Activated naive CD8-positive, alpha-beta T cell treated with anti-CD3 and anti-CD28 coated beads, Interleukin-2, amount 10 ng/mL, durations not matched to agents 7 days and 5 days (primary cell): Measurements from ENCODE around the gene VDR. TPM values are rescaled to one million over a fixed set of nuclear protein-coding genes. Genes with fewer than 3 reads are reported as not detected.

ENCODE experiments used
- ATAC-seq: fragments of 150-1000 bp; cut with Tn5 transposase; one replicate; pipeline ENCODE4 v1.10.0; 2021; ENCODE audit warnings: low read depth, moderate library complexity
- POLR2A ChIA-PET: fragments of 350-600 bp; sonication (Branson Sonifier 250); formaldehyde crosslinking; loops from one replicate; lab custom pipeline; 2021; ENCODE audit warnings: antibody characterized with exemption; lab: Charles Lee
- DNase-seq: peaks from one replicate; pipeline ENCODE4 v3.0.0; 2021
- H3K27ac Mint-ChIP-seq: one replicate; pipeline ENCODE4 v1.8.0; 2022; ENCODE audit warnings: mild to moderate bottlenecking, mixed read lengths
- H3K27me3 Mint-ChIP-seq: one replicate; pipeline ENCODE4 v1.8.0; 2022; ENCODE audit warnings: mild to moderate bottlenecking, moderate library complexity, mixed read lengths
- H3K36me3 Mint-ChIP-seq: one replicate; pipeline ENCODE4 v1.8.0; 2021; ENCODE audit warnings: mild to moderate bottlenecking, mixed read lengths
- H3K4me1 Mint-ChIP-seq: one replicate; pipeline ENCODE4 v1.8.0; 2021; ENCODE audit warnings: mixed read lengths
- H3K4me3 Mint-ChIP-seq: one replicate; pipeline ENCODE4 v1.8.0; 2022; ENCODE audit warnings: mild to moderate bottlenecking, moderate library complexity, mixed read lengths
- H3K9me3 Mint-ChIP-seq: one replicate; pipeline ENCODE4 v1.8.0; 2021; ENCODE audit warnings: mixed read lengths
- total RNA-seq, 2 experiments: library from RNA; stranded (reverse); gene quantifications; one replicate each; pipeline ENCODE4 v1.2.3, GENCODE V29; 2021

VDR gene
- total RNA-seq, 2 experiments from 2014 or later = 13.9 to 14.3 TPM

DNA sequence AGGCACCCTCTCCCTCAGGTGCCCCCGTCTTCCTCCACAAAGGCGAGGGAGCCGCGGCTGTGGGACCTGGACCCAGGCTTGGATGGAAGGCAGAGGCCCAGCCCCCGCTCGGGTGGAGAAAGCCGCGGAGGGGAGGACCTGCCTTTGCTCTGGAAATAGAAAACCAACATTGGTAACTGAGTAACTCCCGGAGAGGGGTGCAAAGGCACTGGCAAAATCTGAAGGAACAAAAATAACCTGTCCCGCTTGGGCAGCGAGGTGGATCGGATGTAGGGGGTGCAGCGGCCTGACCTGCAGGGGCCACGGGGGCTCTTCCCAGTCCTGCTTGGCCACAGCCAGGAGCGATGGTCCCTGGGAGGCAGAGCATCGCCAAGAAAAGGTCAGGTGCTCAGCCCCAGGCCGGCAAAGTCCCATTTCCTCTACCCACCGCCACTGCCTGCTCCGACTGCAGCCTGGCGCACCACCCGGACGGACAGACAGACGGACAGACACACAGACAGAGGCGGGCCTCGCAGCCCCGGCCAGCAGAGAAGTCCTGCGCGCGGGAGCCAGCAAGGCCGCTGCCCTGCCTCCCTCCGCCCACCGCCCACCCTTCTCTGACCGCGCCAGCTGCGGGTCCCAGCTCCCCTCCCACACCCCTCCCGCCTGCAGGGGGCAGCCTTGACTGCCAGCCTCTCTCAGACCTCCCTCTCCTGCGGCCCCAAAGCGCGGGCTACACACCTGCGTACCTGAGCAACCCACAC is 37.2 kb upstream of the VDR start:
- POLR2A ChIA-PET = no interaction called here
- H3K9me3 Mint-ChIP-seq = no peaks in the 10 kb centered on the region
- H3K4me3 Mint-ChIP-seq = no peak overlapping the region
- peaks cover 8% of the 10 kb centered on the region for H3K4me1 Mint-ChIP-seq
- H3K36me3 Mint-ChIP-seq = no peaks in the 10 kb centered on the region
- ATAC-seq (no peak), DNase-seq (no peak)
- peaks cover 22% of the 10 kb centered on the region for H3K27me3 Mint-ChIP-seq
- H3K27ac Mint-ChIP-seq = no peak overlapping the region

DNA sequence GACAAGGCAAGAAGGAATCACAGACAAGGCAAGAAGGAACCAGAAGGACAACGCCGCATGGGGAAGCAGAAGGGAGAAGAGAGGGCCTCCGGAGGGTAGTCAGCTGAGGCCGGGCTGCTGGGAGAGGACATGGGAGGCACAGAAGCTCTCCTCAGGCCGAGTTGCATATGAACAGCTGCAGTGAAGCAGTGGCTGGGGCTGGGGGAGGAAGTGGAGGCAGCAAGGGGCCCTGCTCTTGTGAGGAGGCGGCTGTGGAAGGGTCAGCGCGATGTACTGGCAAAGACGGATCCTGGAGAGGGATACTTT is 36.6 kb upstream of the VDR start:
- no peak for DNase-seq
- no peaks in the 10 kb centered on the region for H3K36me3 Mint-ChIP-seq
- peaks cover 19% of the 10 kb centered on the region for H3K27me3 Mint-ChIP-seq
- no peak for ATAC-seq
- H3K9me3 Mint-ChIP-seq = no peaks in the 10 kb centered on the region
- no peak overlapping the region for H3K27ac Mint-ChIP-seq
- peaks cover 5% of the 10 kb centered on the region for H3K4me1 Mint-ChIP-seq
- POLR2A ChIA-PET = no interaction called here
- no peak overlapping the region for H3K4me3 Mint-ChIP-seq

DNA sequence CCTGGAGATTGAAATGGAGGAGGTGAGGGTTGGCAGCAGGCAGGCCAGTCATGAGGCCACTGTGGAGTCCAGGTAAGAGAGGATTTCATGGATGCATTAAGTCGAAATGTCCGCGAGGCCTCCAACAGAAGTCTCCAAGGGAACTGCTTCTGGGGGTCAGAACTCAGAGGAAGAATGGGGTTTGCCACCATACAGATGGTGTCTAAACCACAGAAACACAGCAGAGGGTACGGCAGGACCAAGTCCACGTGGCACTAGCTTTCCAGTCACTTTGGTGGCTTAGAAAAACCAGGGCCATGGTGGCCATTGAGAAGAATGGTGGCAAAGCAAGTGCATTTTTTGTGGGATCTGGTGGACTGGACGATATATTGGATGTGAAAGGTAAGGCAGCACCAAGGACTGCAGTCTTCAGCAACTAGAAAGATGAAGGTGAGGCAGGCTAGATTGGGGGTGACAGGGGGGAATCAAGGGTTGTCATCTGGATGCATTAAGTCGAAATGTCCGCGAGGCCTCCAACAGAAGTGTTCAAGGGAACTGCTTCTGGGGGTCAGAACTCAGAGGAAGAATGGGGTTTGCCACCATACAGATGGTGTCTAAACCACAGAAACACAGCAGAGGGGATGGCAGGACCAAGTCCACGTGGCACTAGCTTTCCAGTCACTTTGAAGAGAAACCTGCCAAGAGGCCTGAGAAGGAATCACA is 36.1 kb upstream of the VDR start:
- POLR2A ChIA-PET = no interaction called here
- Mint-ChIP-seq H3K4me1 (peaks cover 5% of the 10 kb centered on the region), H3K4me3 (no peak overlapping the region)

DNA sequence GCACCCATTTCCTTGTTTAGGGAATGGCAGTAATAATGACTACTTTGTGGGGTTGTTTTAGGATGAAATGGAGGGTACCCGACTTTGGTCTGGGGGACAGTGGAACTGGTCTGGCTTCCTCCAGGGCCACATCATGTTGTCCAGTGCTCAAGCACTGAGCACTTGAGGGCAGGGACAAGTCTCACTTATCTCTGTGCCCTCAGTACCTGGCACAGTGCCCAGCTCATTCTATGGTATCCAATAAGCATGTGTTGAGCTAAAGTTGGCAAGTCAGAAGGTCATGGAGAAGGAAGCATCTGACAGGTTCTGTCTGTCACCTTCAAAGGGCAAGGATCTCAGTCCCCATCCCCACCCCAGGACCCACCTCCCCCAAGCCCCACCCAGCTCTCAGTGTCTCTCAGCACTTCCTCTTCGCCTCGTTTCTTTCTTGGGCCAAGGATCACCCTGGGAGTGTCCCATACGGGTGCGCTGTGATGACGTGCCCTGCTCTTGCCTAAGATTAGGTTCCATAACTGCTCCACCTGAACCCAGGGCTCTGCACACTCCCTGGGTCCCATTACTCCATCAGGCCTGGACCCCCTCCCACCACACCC is 34.3 kb upstream of the VDR start:
- H3K4me3 Mint-ChIP-seq = no peak overlapping the region
- no peaks in the 10 kb centered on the region for H3K36me3 Mint-ChIP-seq
- no peaks in the 10 kb centered on the region for H3K9me3 Mint-ChIP-seq
- peaks cover 5% of the 10 kb centered on the region for H3K4me1 Mint-ChIP-seq
- H3K27me3 Mint-ChIP-seq = peaks cover 29% of the 10 kb centered on the region
- no peak overlapping the region for H3K27ac Mint-ChIP-seq
- DNase-seq (no peak), ATAC-seq (no peak)
- POLR2A ChIA-PET = interaction anchor here (0.6 kb wide), 1 partner anchor 45 kb away, joined by 3 read pairs; no protein-coding TSS in a partner anchor

More for the DNA sequence above, 36.1 kb upstream of the VDR start:
- H3K27me3 Mint-ChIP-seq = peaks cover 19% of the 10 kb centered on the region
- no peak for ATAC-seq
- DNase-seq = no peak
- H3K36me3 Mint-ChIP-seq = no peaks in the 10 kb centered on the region
- H3K27ac Mint-ChIP-seq = no peak overlapping the region
- no peaks in the 10 kb centered on the region for H3K9me3 Mint-ChIP-seq

DNA sequence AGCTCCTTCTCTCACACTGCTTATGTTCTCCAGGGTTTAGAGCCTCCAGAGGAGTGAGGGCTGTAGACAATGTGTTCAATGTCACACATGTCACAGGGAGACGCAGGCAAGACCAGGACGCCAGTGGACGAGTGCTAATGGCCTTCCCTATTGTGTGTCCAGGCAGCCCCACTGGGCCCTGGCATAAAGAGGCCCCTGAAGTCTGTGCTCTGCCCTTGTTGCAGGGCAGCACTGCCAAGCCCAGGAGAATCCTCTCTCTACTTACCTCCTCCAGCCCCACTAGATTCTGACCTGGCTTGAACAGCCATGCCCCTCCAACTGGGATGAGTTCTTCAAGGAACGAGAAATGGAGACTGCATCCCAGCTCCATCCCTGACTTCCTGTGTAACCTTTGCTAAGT is 33.8 kb upstream of the VDR start:
- no peak overlapping the region for H3K4me3 Mint-ChIP-seq
- ATAC-seq (no peak), DNase-seq (no peak)
- no peaks in the 10 kb centered on the region for H3K36me3 Mint-ChIP-seq
- POLR2A ChIA-PET = no interaction called here
- H3K9me3 Mint-ChIP-seq = no peaks in the 10 kb centered on the region
- peaks cover 32% of the 10 kb centered on the region for H3K27me3 Mint-ChIP-seq
- peaks cover 5% of the 10 kb centered on the region for H3K4me1 Mint-ChIP-seq
- no peak overlapping the region for H3K27ac Mint-ChIP-seq

DNA sequence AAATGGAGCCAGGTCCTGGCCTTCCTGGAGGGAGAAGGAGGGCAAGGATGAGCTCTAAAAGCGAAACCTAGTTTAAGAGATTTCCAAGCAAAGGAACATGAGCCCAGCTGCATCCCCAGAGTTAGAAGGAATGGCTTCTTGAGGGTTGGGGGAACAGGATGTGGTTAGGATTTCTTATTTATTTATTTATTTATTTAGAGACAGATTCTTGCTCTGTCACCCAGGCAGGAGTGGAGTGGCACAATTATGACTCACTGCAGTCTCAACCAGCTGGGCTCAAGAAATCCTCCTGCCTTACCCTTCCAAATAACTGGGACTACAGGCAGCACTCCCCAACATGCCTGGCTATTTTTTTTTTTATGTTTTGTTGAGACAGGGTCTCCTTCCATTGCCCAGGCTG is 33.3 kb upstream of the VDR start:
- Mint-ChIP-seq H3K9me3 (no peaks in the 10 kb centered on the region), H3K27me3 (peaks cover 37% of the 10 kb centered on the region), H3K36me3 (no peaks in the 10 kb centered on the region), H3K4me3 (no peak overlapping the region), H3K4me1 (peaks cover 5% of the 10 kb centered on the region), H3K27ac (no peak overlapping the region)
- POLR2A ChIA-PET = no interaction called here
- no peak for DNase-seq
- no peak for ATAC-seq

DNA sequence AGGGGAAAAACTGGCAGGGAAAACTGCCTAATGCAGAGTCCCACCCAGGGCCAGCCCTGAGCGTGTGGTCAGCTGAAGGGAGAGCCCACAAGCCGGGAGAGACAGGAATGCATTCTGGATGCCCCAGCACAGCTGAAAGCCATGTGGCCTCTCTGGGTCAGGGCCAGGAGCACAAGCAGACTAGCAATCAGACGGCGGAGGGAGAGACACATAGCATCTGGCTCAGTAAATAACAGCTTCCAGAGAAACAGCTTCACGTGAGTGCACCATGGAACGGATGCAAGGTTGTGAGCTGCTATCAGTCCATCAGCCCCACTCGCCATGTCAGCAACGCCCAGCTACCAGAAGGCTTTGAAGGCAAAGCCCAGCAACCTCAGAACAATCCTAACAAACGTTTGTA is 30.4 kb upstream of the VDR start:
- POLR2A ChIA-PET = interaction anchor here (0.5 kb wide), 1 partner anchor 149 kb away, joined by 4 read pairs; no protein-coding TSS in a partner anchor
- no peaks in the 10 kb centered on the region for H3K4me1 Mint-ChIP-seq
- H3K9me3 Mint-ChIP-seq = no peaks in the 10 kb centered on the region
- H3K27ac Mint-ChIP-seq = no peak overlapping the region
- DNase-seq (no peak), ATAC-seq (no peak)
- H3K4me3 Mint-ChIP-seq = no peak overlapping the region
- H3K36me3 Mint-ChIP-seq = no peaks in the 10 kb centered on the region
- peaks cover 38% of the 10 kb centered on the region for H3K27me3 Mint-ChIP-seq

DNA sequence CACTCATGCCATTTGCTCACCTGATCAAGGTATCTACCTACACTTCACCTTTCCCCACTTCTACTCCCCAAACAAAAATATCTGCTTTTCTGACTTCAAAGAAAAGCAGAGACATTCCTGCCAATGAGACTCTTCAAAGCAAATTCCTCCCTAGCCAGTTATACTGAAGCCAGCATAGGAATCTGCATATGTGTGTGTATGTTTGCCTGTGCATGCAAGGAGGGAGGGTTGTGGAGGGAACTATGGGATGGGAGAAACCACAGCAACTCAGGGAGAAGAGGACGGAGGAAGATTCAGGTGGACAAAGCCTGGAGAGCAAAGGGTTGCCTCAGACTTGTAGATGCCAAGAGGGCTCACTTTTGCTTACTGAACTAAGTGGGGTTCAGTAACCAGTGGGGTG is 26.4 kb upstream of the VDR start:
- peaks cover 24% of the 10 kb centered on the region for H3K27me3 Mint-ChIP-seq
- no peak overlapping the region for H3K27ac Mint-ChIP-seq
- no peak for ATAC-seq
- H3K36me3 Mint-ChIP-seq = no peaks in the 10 kb centered on the region
- POLR2A ChIA-PET = no interaction called here
- H3K9me3 Mint-ChIP-seq = peaks cover 3% of the 10 kb centered on the region
- no peak for DNase-seq
- H3K4me3 Mint-ChIP-seq = no peak overlapping the region
- H3K4me1 Mint-ChIP-seq = peaks cover 2% of the 10 kb centered on the region

DNA sequence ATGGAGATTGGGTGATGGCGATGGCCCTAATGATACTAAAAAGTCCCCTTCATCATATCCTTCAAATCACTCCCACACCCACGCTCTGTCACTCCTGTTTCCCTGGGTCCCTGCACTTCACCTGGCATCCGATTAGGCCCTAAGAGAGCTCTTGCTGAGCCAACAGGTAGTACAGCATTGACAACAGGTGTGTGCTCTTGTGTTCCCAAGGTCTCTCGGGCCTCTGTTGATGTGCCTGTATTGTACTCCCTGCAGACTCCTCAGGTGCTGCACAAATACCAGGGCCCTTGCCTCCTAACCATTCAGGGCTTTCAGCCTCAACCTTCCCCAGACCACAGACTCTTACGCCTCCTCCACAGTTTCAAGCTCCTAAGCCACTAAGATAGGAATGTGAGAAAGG is 25.8 kb upstream of the VDR start:
- POLR2A ChIA-PET = interaction anchor here (0.6 kb wide), 1 partner anchor 60 kb away, joined by 4 read pairs; no protein-coding TSS in a partner anchor
- peaks cover 3% of the 10 kb centered on the region for H3K9me3 Mint-ChIP-seq
- no peaks in the 10 kb centered on the region for H3K36me3 Mint-ChIP-seq

DNA sequence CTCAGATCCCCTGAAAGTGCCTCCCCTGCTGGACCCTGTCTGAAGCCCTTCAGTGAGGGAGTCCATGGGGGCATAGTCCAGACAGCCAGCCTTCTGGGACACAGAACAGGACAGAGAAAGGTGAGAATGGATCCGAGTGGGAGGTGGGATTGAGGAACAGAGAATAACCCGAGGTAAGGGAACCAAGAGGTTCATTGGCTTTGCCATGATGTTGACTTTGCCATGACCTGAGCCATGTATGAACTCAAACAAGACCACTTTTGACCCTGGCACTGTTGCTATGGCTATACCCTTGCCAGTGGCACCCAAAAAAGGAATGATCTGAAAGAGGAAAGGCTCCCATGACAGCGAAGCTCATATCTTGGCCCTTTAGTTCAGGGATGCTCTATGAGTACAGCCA is 22.6 kb upstream of the VDR start:
- H3K36me3 Mint-ChIP-seq = no peaks in the 10 kb centered on the region
- peaks cover 3% of the 10 kb centered on the region for H3K9me3 Mint-ChIP-seq
- DNase-seq (no peak), ATAC-seq (no peak)
- H3K4me1 Mint-ChIP-seq = peaks cover 2% of the 10 kb centered on the region
- H3K27me3 Mint-ChIP-seq = peaks cover 27% of the 10 kb centered on the region
- no peak overlapping the region for H3K27ac Mint-ChIP-seq
- H3K4me3 Mint-ChIP-seq = no peak overlapping the region
- POLR2A ChIA-PET = interaction anchor here (0.6 kb wide), 1 partner anchor 725 kb away, joined by 5 read pairs; no protein-coding TSS in a partner anchor

More for the DNA sequence above, 25.8 kb upstream of the VDR start:
- no peak for ATAC-seq
- no peak overlapping the region for H3K27ac Mint-ChIP-seq
- no peak overlapping the region for H3K4me3 Mint-ChIP-seq
- peaks cover 22% of the 10 kb centered on the region for H3K27me3 Mint-ChIP-seq
- DNase-seq = no peak
- peaks cover 2% of the 10 kb centered on the region for H3K4me1 Mint-ChIP-seq

DNA sequence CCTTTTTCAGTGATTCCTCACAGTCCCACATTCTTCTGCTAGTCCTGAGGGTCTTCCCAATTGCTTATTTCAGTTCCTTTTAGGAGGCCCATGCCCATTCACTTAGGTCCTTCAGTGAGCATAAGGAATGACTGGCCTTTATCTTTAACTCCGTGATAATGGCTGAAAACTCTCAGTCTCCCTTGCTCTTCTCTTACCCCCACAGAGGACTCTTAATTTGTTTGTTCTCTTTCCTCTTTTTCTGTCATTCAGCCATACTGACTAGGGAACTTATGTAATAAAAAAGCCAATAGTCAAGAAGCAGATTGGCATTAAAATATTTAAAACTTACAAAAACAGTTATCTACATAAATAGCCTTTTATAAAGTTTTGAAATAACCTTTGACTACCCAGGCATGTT is 17.1 kb upstream of the VDR start:
- no peak overlapping the region for H3K4me3 Mint-ChIP-seq
- DNase-seq (no peak), ATAC-seq (no peak)
- H3K36me3 Mint-ChIP-seq = no peaks in the 10 kb centered on the region
- no peaks in the 10 kb centered on the region for H3K9me3 Mint-ChIP-seq
- POLR2A ChIA-PET = no interaction called here
- no peak overlapping the region for H3K27ac Mint-ChIP-seq
- peaks cover 39% of the 10 kb centered on the region for H3K27me3 Mint-ChIP-seq
- no peaks in the 10 kb centered on the region for H3K4me1 Mint-ChIP-seq

DNA sequence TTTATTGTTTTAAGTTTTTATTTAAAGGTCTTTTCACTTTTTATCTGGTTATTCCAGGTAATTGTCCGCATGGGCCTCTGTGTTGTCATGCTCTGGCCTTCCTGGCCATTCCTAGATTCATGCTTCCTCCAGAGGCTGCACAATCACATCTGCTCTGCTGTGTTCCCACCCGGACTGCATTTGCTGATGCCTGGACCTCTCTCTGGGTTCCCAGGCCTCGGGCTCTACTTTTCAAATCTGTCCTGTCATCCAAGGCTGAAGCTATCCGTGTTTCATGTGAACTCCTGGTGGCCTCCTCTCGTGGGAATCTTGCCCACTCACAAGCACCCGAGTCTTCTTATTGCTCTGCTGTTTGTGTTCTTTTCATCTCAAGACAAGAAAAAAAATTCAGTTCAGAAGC is 16.1 kb upstream of the VDR start:
- H3K4me1 Mint-ChIP-seq = no peaks in the 10 kb centered on the region
- H3K27ac Mint-ChIP-seq = no peak overlapping the region
- no peak for ATAC-seq
- no peaks in the 10 kb centered on the region for H3K36me3 Mint-ChIP-seq
- peaks cover 46% of the 10 kb centered on the region for H3K27me3 Mint-ChIP-seq
- POLR2A ChIA-PET = no interaction called here
- no peaks in the 10 kb centered on the region for H3K9me3 Mint-ChIP-seq
- no peak overlapping the region for H3K4me3 Mint-ChIP-seq
- DNase-seq = no peak

DNA sequence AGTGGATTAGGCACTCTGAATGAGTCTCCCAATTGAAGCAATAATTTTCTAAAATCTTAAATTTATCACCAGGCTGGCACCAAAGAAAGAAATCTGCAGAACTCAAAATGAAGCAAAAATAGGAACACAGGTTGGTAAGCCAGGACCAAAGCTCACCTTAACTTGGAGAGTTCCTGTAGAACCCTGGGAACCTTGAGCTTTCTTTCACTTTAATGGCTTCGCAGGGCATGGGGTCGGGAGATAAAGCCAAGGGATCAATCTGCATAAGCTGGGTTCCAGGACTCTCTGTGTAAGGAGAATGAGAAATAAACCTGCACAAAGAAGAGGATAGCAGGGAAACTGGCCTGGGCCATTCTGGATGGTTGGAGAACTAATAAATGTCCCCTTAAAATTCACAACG is 8.3 kb upstream of the VDR start:
- peaks cover 59% of the 10 kb centered on the region for H3K27me3 Mint-ChIP-seq
- POLR2A ChIA-PET = no interaction called here
- DNase-seq (no peak), ATAC-seq (no peak)
- peaks cover 2% of the 10 kb centered on the region for H3K36me3 Mint-ChIP-seq
- H3K4me1 Mint-ChIP-seq = no peaks in the 10 kb centered on the region
- H3K4me3 Mint-ChIP-seq = no peak overlapping the region
- H3K9me3 Mint-ChIP-seq = no peaks in the 10 kb centered on the region
- no peak overlapping the region for H3K27ac Mint-ChIP-seq

DNA sequence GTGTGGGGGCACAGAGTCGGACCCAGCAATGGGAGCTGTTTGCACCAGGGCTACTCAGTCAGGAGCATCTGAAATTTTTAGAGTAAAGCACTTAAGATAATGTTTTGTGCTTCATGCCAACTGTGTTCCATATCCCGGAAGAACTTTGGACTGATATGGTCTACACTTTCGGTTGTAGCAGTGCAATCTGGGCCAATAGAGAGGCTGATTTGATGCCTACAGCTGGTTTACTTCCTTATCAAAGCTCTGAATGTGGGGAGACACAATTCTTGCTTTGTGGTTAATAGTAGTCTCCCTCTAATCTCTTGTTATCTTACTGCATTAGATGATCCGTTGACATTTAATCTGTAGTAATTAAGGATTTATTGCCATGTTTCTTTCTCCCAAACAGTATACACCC is 7.8 kb upstream of the VDR start:
- no peaks in the 10 kb centered on the region for H3K4me1 Mint-ChIP-seq
- H3K27ac Mint-ChIP-seq = no peak overlapping the region
- H3K27me3 Mint-ChIP-seq = peaks cover 63% of the 10 kb centered on the region
- H3K4me3 Mint-ChIP-seq = no peak overlapping the region
- H3K36me3 Mint-ChIP-seq = peaks cover 2% of the 10 kb centered on the region
- no peaks in the 10 kb centered on the region for H3K9me3 Mint-ChIP-seq
- ATAC-seq (no peak), DNase-seq (no peak)
- POLR2A ChIA-PET = no interaction called here
